Cardiac muscle cell (in vitro differentiated cells and primary cell): ENCODE results near the gene FRAT1. TPM values are rescaled to one million over a fixed set of nuclear protein-coding genes. Genes with fewer than 3 reads are reported as not detected.

Experiments used
- DNase-seq, 2 donors: peaks; one replicate each; pipeline versions ENCODE4 v3.0.0 to v3.0.0-alpha.2; 2010 to 2017; ENCODE audit warnings: low read depth in 1 of 2, low spot score in 1 of 2
- H3K27ac ChIP-seq: fragments of 200-600 bp; sonication (generic); 2 replicates; pipeline ENCODE4 v1.5.1; 2016
- H3K27me3 ChIP-seq: fragments of 200-600 bp; sonication (generic); 2 replicates; pipeline ENCODE4 v1.6.0; 2016; ENCODE audit warnings: control low read depth
- H3K36me3 ChIP-seq: fragments of 200-600 bp; sonication (generic); 2 replicates; pipeline ENCODE4 v1.5.1; 2016; ENCODE audit warnings: control low read depth
- H3K4me1 ChIP-seq: fragments of 200-600 bp; sonication (generic); 2 replicates; pipeline ENCODE4 v1.8.1; 2017; ENCODE audit warnings: low read depth, mild to moderate bottlenecking, mixed run types
- H3K4me3 ChIP-seq: fragments of 200-600 bp; sonication (generic); 2 replicates; pipeline ENCODE4 v1.5.1; 2016; ENCODE audit warnings: mild to moderate bottlenecking
- H3K9me3 ChIP-seq: fragments of 200-600 bp; sonication (generic); 2 replicates; pipeline ENCODE4 v1.5.1; 2017; ENCODE audit warnings: low read depth, mild to moderate bottlenecking, control low read depth
- CTCF ChIP-seq: IDR thresholded peaks from 2 replicates; pipeline ENCODE4 v1.5.1; 2012; ENCODE audit warnings: low read depth, mild to moderate bottlenecking, low read length
- polyA plus RNA-seq: library from polyadenylated mRNA; unstranded; fragments of >200 nt; fragmentation: Nextera tagmentation; extraction: Ambion mirVana; gene quantifications from 2 replicates; pipeline ENCODE4 v1.2.1, GENCODE V29; 2016
- total RNA-seq: library from RNA; depleted of rRNA; stranded (reverse); fragments of >200 nt; gene quantifications from 2 replicates; pipeline ENCODE4 v1.2.3, GENCODE V29; 2016

The FRAT1 gene
- total and polyA plus RNA-seq, 2 experiments from 2014 or later: 12.3 to 17.3 TPM

GRCh38 chr10:97367126-97367649 is 48.1 kb downstream of the FRAT1 start:
- Histone ChIP-seq H3K4me3 (no peak overlapping the region), H3K27me3 (no peaks in the 10 kb centered on the region), H3K27ac (no peak overlapping the region), H3K4me1 (no peaks in the 10 kb centered on the region), H3K9me3 (no peaks in the 10 kb centered on the region), H3K36me3 (peaks cover 8% of the 10 kb centered on the region)
- no peak for TF ChIP-seq CTCF
- no peak for DNase-seq

Other genes starting within 250 kb of the FRAT1 start
- 2.4 and 11.0 TPM in 2 replicates for gene SLIT1, start 133.3 kb upstream of the FRAT1 start, total RNA-seq
- gene SLIT1, start 133.3 kb upstream of the FRAT1 start, polyA plus RNA-seq: 3.3 and 5.6 TPM in 2 replicates
- gene ARHGAP19, start 26.6 kb upstream of the FRAT1 start, total RNA-seq: 7.5 and 18.7 TPM in 2 replicates
- gene ARHGAP19, start 26.6 kb upstream of the FRAT1 start, polyA plus RNA-seq: 5.3 and 15.8 TPM in 2 replicates
- gene FRAT2, start 15.5 kb downstream of the FRAT1 start, total RNA-seq: 25.4 and 30.6 TPM in 2 replicates
- 30.1 and 41.7 TPM in 2 replicates for gene FRAT2, start 15.5 kb downstream of the FRAT1 start, polyA plus RNA-seq
- gene RRP12, start 82.1 kb downstream of the FRAT1 start, total RNA-seq: 14.5 and 16.2 TPM in 2 replicates
- 14.8 and 14.9 TPM in 2 replicates for gene RRP12, start 82.1 kb downstream of the FRAT1 start, polyA plus RNA-seq
- gene PGAM1, start 106.9 kb downstream of the FRAT1 start, total RNA-seq: 912 and 1,364 TPM in 2 replicates
- gene PGAM1, start 106.9 kb downstream of the FRAT1 start, polyA plus RNA-seq: 1,322 and 1,889 TPM in 2 replicates
- 33.6 and 38.3 TPM in 2 replicates for gene EXOSC1, start 126.7 kb downstream of the FRAT1 start, total RNA-seq
- 56.5 and 75.0 TPM in 2 replicates for gene EXOSC1, start 126.7 kb downstream of the FRAT1 start, polyA plus RNA-seq
- gene ZDHHC16, start 126.9 kb downstream of the FRAT1 start, total RNA-seq: 30.8 and 43.2 TPM in 2 replicates
- 58.4 and 85.5 TPM in 2 replicates for gene ZDHHC16, start 126.9 kb downstream of the FRAT1 start, polyA plus RNA-seq
- gene MMS19, start 179.2 kb downstream of the FRAT1 start, total RNA-seq: 94.0 and 124 TPM in 2 replicates
- gene MMS19, start 179.2 kb downstream of the FRAT1 start, polyA plus RNA-seq: 72.5 and 85.6 TPM in 2 replicates
- gene UBTD1, start 179.7 kb downstream of the FRAT1 start, total RNA-seq: 9.5 and 13.5 TPM in 2 replicates
- gene UBTD1, start 179.7 kb downstream of the FRAT1 start, polyA plus RNA-seq: 13.1 and 15.8 TPM in 2 replicates